ENCODE measurements around the gene MAGEC1.
"Not testable (repeated sequence)": the region's sequence is repeated elsewhere in the genome, so short reads cannot be mapped to it uniquely, and the experiment has no call there.

The MAGEC1 gene, protein sequence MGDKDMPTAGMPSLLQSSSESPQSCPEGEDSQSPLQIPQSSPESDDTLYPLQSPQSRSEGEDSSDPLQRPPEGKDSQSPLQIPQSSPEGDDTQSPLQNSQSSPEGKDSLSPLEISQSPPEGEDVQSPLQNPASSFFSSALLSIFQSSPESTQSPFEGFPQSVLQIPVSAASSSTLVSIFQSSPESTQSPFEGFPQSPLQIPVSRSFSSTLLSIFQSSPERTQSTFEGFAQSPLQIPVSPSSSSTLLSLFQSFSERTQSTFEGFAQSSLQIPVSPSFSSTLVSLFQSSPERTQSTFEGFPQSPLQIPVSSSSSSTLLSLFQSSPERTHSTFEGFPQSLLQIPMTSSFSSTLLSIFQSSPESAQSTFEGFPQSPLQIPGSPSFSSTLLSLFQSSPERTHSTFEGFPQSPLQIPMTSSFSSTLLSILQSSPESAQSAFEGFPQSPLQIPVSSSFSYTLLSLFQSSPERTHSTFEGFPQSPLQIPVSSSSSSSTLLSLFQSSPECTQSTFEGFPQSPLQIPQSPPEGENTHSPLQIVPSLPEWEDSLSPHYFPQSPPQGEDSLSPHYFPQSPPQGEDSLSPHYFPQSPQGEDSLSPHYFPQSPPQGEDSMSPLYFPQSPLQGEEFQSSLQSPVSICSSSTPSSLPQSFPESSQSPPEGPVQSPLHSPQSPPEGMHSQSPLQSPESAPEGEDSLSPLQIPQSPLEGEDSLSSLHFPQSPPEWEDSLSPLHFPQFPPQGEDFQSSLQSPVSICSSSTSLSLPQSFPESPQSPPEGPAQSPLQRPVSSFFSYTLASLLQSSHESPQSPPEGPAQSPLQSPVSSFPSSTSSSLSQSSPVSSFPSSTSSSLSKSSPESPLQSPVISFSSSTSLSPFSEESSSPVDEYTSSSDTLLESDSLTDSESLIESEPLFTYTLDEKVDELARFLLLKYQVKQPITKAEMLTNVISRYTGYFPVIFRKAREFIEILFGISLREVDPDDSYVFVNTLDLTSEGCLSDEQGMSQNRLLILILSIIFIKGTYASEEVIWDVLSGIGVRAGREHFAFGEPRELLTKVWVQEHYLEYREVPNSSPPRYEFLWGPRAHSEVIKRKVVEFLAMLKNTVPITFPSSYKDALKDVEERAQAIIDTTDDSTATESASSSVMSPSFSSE

DNA sequence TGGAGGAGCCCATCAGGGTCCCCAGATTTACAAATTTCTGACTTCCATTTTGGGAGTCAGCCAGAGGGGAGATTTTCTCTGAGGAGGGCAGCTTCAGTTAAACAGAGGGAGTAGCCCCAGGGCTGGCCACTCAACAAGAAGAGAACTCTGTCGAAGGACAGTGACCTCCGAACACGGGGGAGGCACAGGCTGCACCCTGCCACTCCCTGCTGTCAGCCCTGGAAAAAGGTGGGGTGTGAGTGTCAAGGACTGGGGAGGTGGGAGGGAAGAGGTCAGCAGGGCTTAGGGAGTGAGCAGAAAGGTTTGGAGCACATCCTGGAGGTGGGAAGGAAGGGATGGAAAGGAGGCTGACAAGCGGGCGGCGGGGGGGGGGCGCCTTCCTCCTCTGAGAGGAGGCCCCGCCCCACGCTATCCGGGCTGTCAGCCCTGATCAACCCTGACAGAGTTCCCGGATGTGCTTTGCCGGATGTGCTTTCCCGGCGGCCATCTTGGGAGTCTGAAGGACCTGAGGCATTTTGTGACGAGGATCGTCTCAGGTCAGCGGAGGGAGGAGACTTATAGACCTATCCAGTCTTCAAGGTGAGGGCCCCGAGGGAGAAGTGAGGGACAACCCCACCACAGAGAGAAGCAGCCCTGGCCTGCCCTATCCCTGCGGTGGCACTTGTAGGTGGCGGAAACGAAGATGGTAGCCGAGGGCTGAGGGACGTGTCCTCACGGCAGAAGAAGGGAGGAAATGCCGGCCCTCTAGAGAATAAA, at the start of gene MAGEC1:
MAGEC1 (plus strand) TSS at position 495 of the 756 bp plus-strand sequence. CDS start 1,179 bp downstream, outside the sequence.
- DNase-seq (ENCODE audit: low spot score) = no peak

DNA sequence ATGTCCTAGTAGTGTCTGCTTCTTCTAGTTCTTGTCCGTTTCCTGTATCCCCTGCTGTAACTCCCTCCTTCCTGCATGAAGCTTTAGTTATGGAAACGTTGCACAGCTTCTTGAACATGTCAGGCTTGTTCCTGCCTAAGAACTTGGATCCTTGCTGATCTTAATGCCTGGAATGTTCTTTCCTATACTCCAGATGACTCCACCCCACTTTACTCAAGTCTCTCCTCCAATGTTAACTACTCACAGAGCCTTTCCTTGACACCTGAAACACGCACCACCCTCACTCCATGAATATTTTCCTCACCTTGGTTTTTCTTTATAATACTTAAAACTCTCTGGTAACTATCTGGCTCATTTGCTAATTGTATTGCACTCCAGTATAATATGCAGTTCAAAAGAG, 46.2 kb upstream of the MAGEC1 start:
- no peak for DNase-seq (ENCODE audit: low spot score)

DNA sequence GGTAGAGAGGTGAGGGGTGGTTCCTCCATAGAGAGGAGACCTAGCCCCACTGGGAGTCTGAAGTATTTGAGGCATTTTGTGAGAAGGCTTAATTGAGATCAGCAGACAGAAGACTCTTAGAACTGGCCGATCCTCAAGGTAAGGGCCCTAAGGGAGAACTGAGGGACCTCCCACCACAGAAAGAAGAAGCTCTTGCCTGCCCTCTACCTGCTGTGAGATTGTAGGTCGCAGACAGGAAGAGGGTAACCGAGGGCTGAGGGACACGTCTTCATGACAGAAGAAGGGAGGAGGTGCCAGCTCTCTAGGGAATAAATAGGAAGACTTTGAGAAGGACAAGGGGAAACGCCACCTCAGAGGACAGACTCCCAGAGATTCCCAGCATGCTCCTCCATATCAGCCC, 24.1 kb upstream of the MAGEC1 start:
- DNase-seq (ENCODE audit: low spot score) = no peak

DNA sequence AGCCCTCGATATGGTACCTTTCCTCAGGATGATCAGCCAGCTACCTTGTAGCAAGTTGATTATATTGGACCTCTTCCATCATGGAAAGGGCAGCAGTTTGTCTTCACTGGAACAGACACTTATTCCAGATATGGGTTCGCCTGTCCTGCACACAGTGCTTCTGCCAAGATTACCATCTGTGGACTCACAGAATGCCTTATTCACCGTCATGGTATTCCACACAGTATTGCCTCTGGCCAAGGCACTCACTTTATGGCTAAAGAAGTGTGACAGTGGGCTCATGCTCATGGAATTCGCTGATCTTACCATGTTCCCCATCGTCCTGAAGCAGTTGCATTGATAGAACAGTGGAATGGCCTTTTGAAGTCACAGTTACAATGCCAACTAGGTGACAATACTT, 14.9 kb upstream of the MAGEC1 start:
- not testable (repeated sequence) for DNase-seq (ENCODE audit: low spot score)

DNA sequence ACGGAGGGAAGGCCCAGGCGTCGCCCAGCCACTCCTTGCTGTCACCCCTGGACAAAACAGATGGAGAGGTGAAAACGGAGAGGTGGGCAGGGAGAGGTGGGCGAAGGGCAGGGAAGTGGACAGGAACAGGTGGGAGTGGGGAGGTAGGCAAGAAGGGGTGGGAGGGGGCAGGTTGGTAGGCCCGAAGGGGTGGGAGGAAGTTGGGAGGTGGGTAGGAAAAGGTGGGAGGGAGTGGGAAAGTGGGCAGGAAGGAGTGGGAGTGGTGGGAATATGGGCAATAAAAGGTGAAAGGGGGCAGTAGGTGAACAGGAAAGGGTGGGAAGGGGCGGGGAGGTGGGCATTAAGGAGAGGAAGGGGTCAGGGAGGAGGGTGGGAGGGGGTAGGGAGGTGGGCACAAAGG, 9.0 kb upstream of the MAGEC1 start:
- no peak for DNase-seq (ENCODE audit: low spot score)

DNA sequence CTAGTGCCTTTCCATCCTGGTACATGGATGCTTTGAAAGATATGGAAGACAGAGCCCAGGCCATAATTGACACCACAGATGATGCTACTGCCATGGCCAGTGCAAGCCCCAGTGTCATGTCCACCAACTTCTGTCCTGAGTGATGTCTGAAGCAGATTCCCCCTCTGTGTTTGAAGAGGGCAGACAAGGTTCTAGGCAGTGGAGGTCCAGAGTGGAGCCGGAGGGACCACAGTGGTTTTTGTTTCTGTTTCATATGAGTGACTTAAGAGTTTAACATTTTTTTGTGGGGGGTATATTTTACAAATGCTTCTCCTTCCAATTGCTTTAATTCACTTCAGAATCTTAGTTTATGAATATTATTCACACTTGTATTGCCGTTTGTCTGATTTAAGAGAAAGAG, 6.0 kb upstream of the MAGEC1 start:
- DNase-seq (ENCODE audit: low spot score) = no peak

DNA sequence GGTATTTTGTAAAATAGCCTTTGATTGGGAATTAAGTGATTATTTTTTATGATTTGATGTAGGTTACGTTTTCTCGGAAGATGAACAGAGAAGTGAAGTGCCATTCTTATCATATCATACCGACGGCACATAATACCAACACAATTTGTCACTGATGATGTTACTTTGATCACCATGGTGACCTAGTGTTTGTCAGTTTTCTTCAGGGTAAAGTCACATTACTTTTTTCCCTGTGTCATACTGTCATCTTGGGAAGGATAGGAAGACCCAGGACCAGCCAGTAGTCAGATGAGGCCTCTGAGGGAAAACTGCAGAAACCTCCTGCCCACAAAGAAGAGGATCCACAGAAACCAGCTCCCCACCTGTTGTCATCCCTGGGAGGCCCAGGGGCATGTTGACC, 1.3 kb upstream of the MAGEC1 start:
- no peak for DNase-seq (ENCODE audit: low spot score)

DNA sequence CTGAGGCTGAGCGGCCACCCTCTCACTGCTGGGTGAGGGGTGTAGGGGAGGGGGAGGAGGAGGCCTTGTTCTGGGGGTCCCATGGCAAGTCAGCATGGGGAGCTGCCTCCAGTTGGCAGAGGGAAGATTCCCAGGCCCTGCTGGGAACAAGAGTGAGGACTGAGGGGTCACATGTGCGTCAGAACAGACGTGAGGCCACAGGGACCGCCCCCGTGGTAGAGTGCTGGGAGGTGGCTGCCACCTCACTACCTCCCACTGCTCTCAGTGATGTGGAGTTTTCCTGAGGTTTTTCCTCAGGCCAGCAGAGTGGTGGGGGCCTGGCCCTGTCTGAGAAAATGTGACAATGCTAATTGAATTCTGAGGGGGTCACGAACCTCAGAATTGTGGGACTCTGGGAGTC, 568 bp downstream of the MAGEC1 start:
- DNase-seq (ENCODE audit: low spot score) = no peak

DNA sequence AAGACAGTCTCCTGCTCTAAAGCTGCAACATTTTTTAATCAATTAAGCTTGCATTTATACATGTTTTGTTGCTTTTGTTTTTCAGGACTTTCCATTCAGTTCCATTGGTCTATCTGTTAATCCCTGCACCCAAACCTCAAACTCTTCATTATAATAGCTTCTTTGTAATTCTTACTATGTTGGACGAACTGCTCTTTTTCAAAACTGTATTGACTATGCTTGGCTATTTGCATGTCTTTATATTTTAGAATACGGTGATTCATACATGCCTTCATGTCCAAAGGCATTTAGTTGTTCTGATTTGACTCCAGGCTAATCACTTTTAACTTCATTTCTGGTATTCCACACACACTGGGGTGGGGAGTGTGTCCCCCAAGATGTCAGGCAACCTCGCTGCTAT, 14.1 kb downstream of the MAGEC1 start:
- no peak for DNase-seq (ENCODE audit: low spot score)

DNA sequence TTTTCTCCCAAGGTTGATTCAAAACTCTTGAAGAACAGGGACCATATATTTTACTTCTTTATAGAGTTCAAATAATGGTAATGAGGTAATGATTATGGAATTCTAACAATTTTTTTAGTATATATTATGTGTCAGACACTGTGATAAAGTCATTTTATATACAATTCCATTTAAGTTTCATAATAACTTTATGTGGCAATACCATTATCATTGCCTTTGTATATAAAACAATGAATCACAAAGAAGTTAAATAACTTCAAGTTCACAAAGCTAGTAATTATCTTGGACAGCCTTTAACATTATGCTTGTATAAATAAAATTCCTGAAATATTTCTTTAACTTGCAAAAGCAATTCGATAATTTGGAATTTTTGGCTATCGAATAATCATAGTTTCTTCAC, 20.6 kb downstream of the MAGEC1 start:
- DNase-seq (ENCODE audit: low spot score) = no peak

DNA sequence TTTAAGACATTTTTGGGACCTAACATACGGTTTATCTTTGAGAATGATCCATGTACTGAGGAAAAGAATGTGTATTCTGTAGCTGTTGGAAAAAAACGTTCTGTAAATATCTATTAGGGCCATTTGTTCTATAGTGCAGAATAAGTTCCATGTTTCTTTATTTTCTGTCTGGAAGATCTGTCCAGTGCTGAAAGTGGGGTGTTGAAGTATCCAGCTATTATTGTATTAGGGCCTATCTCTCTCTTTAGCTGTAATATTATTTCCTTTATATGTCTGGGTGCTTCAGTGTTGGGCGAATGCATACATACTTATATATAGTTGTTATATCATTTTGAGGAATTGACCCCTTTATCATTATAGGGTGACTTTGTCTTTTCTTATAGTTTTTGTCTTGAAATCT, 24.7 kb downstream of the MAGEC1 start:
- DNase-seq (ENCODE audit: low spot score) = no peak

DNA sequence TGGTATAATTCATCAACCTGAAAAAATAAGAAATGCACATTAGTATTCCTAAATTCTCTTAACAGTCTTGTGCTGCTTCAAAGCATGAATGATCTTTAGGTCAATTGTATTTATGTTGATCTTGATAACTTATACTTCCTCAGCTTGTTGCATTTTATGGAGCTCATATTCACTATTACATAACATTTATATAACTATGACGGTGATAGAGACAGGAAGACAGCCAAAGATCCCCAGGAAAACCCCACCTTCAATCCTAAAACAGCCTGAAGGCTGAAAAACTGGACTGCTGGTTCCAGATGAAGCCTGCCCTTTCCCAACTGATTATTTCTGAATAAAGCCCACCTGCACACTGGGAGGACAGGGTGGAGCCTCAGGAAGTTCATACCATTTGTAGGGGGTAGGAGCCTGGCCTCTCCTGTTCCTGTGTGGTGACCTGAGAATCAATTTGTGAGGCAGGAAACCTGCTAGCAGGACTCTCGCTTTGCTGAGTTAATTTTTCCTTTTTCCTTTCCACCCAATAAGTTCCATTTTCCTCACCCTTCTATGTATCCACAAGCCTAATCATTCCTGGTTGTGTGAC, 30.5 kb downstream of the MAGEC1 start:
- no peak for DNase-seq (ENCODE audit: low spot score)

DNA sequence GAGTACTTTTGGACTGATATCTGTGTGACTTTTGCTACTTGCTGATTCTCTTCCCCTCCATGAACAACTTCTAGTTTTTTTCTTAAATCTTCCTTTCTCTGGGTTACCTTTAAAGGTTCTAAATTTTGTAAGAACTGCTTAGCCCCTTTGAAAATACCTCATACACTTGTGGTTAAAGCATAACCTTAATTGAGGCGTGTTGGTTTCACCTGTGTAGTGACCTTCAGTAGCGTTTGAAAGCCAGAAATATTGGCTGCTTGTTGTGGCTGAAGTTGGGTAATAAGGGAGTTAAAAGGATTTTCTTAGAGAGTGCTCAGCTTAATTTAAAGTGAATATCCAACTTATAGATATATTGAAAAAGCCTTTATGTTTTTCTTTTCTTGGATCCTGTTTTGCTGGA, 32.0 kb downstream of the MAGEC1 start:
- DNase-seq (ENCODE audit: low spot score) = no peak

DNA sequence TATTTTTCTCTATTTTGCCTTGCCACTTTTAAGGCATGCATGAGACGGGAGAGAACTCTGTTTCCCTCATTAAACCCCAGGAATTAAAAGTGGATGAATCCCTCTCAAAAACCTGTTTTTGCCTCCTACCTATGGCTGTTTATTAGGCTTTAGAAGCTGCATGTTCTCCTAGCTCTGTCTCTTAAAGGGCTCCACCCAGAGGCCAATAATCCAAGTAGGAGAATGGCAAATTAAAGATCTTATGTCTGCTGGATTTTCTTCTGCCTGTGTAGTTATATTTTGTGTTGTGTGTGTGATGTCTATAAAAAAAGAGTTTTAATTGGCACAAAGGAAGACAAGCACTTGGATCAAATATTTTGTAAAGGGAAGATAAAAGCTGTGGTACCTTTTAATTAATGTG, 32.4 kb downstream of the MAGEC1 start:
- no peak for DNase-seq (ENCODE audit: low spot score)

DNA sequence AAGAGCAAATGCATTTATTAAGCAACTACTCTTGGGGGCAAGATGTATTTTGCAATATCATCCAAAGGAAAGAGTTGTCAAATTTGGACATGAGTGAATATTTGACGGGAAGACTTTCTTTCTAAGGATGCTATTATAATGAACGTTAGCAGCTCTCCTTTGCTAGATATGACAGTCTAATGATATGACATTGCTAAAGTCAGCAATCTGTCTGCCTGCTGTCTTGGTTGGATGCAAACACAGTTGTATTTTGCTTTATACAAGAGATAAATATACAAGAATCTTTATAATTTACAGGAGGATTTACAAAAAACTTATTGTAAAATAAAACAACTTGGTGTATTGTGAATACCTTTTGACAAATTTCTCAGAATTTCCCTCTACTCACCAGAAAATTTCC, 37.5 kb downstream of the MAGEC1 start:
- no peak for DNase-seq (ENCODE audit: low spot score)

DNA sequence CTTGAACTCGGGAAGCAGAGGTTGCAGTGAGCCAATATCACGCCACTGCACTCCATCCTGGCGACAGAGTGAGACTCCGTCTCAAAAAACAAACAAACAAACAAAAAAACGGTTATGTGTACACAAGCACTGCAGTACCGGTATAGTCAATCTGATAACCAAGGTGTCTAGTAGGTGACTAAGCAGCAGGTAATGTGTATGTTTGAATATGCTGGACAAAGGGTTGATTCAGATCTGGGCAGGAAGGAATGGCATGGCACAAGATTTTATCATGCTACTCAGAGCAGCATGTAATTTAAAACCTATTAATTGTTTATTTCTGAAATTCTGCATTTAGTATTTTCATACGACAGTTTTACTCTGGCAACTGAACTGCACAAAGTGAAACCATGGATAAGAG, 41.7 kb downstream of the MAGEC1 start:
- no peak for DNase-seq (ENCODE audit: low spot score)

DNA sequence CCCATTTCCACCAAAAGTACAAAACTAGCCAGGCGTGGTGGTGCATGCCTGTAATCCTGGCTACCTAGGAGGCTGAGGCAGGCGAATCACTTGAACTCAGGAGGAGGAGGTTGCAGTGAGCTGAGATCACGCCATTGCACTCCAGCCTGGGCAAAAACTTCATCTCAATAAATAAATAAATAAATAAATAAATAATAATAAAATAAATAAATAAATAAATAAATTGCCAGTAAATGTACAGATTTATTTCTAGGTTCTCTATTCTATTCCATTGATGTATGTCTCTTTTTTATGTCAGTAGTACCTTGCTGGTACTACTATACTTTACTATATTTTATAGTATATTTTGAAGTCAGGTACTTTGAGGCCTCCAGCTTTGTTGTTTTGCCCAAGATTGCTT, 43.7 kb downstream of the MAGEC1 start:
- DNase-seq (ENCODE audit: low spot score) = no peak

DNA sequence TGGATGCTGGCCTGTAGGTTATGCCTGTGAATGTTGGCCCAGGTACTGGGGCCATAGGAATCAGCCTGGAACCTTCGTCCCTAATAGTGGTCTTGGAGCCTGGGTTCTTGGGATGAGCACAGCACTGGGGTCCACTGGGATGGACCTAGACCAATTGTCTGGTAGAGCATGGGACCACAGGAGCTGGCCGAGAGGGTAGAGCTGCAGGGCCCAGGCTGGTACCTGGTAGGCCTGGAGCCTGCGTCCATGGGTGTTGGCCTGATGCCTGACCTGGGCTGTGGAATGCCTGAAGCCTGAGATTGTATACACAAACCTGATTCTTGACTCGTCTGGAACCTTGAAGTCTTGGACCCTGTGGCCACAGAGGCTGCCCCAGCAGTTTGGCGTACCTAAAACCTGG, 48.9 kb downstream of the MAGEC1 start:
- no peak for DNase-seq (ENCODE audit: low spot score)

DNA sequence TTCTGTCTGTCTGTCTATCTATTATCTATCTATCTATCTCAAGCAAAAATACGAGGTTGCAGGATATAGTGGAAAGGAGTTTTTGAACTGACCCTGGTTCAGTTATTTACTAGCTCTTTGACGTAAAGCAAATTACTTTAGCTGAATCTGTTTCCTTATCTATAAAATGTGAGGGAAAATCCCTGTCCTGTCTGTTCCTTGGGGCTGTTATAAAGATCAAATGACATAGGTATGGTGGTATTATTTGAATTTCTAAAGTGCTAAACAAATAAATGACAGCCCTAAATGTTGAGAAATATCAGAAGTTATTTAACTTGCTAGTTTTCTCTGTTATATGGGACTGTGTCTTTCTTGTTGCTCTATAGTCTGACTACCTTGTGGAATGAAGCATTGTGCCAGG, 55.0 kb downstream of the MAGEC1 start:
- no peak for DNase-seq (ENCODE audit: low spot score)
